Measurements from ENCODE around the gene ATXN10.

The ATXN10 gene

DNA sequence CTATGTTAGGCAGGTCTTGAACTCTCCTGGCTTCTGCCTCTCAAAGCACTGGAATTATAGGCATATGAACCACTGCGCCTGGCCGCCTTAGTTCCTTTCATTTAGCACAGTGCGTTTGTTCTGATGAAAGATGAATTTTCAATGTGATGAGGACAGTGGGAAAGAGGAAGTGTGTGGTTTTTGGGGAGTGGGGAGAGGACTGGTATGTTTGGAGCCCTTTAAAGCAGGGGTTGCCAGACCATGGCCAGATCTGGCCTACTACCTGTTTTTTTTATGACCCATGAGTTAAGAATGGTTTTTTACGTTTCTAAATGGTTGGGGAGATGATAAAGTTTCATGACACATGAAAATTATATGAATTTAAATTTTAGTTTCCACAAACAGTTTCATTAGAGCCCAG lies 12.5 kb downstream of the ATXN10 start:
- H3K27ac Mint-ChIP-seq, result no peak overlapping the region
- TF ChIP-seq, protein P1, sequence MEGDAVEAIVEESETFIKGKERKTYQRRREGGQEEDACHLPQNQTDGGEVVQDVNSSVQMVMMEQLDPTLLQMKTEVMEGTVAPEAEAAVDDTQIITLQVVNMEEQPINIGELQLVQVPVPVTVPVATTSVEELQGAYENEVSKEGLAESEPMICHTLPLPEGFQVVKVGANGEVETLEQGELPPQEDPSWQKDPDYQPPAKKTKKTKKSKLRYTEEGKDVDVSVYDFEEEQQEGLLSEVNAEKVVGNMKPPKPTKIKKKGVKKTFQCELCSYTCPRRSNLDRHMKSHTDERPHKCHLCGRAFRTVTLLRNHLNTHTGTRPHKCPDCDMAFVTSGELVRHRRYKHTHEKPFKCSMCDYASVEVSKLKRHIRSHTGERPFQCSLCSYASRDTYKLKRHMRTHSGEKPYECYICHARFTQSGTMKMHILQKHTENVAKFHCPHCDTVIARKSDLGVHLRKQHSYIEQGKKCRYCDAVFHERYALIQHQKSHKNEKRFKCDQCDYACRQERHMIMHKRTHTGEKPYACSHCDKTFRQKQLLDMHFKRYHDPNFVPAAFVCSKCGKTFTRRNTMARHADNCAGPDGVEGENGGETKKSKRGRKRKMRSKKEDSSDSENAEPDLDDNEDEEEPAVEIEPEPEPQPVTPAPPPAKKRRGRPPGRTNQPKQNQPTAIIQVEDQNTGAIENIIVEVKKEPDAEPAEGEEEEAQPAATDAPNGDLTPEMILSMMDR (IDR thresholded peaks at IDR 0.05; ENCODE audit: unreplicated experiment in 3 of 3), result no peak
- H3K4me3 Mint-ChIP-seq, result no peak overlapping the region
- no peaks in the 10 kb centered on the region for H3K27me3 Mint-ChIP-seq (ENCODE audit: low read depth)
- no peaks in the 10 kb centered on the region for H3K9me3 Mint-ChIP-seq
- peaks cover 35% of the 10 kb centered on the region for H3K4me1 Mint-ChIP-seq
- no peaks in the 10 kb centered on the region for H3K36me3 Mint-ChIP-seq (ENCODE audit: low read depth)

DNA sequence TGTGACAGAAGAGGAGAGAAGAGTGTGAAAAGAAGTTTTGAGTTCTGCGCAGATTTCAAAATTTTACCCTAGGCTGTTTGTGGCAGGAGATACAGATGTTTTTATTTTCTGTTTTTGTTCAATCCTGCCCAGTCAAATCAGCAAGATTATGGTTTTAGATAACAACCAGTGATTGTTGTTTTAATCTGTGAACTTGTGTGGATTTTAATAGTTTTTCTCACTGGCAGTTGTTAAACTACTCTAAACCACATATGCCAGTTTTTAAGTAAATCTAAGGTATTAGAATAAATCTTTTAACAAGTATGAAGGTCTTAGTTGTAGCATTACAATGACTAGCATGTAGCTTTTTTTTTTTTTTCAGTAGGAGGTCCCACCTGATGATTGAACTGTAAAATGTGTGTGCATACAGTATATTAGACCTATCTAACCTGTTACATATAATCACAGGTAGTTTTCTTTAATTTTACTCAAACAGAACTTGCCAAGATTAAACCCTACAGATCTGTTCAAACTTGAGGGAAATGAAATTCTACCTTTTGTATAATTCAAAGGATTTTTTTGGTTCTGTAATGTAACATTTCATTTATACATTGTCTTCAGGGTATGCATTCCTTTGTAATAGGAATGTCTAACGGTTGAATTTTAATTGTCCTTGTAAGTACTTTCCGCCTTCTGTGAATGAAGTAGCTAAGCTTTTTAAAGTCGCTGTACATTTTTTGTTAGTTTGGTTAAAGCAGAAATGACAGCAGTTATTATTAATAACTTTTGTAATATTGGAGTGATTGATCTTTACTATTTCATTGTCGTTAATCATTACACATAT lies 13.3 kb downstream of the ATXN10 start:
- H3K4me3 Mint-ChIP-seq, result no peak overlapping the region
- H3K36me3 Mint-ChIP-seq (ENCODE audit: low read depth), result peaks cover 5% of the 10 kb centered on the region
- no peaks in the 10 kb centered on the region for H3K9me3 Mint-ChIP-seq
- no peaks in the 10 kb centered on the region for H3K27me3 Mint-ChIP-seq (ENCODE audit: low read depth)
- H3K27ac Mint-ChIP-seq, result no peak overlapping the region
- TF ChIP-seq, protein P1 (IDR thresholded peaks at IDR 0.05; ENCODE audit: unreplicated experiment in 3 of 3), result no peak
- H3K4me1 Mint-ChIP-seq, result peaks cover 39% of the 10 kb centered on the region

DNA sequence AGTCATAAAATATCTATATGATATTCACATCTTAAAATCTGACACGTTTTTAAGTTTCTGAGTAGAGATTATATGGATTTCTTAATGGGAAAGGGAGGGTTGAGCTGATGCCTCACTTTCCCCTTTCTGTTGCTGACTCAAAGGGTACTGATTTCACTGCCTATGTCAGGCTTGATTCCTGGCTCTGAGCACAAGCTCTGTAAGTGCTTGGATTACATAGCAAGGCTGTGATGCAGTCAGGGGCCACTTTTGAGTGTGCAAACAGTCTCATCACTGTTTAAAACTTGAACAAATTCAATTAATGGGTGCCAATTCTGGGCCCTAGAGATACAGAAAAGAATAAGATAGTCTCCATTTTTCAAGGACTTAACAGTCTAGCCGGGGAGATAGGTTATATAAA lies 14.4 kb downstream of the ATXN10 start:
- Mint-ChIP-seq H3K4me3 (no peak overlapping the region), H3K27me3 (ENCODE audit: low read depth) (no peaks in the 10 kb centered on the region), H3K9me3 (no peaks in the 10 kb centered on the region), H3K36me3 (ENCODE audit: low read depth) (peaks cover 15% of the 10 kb centered on the region), H3K27ac (peak overlapping the region; percentile 11 to 79 (median 23)), H3K4me1 (peaks cover 39% of the 10 kb centered on the region)
- TF ChIP-seq, protein P1 (IDR thresholded peaks at IDR 0.05; ENCODE audit: unreplicated experiment in 3 of 3), result no peak

DNA sequence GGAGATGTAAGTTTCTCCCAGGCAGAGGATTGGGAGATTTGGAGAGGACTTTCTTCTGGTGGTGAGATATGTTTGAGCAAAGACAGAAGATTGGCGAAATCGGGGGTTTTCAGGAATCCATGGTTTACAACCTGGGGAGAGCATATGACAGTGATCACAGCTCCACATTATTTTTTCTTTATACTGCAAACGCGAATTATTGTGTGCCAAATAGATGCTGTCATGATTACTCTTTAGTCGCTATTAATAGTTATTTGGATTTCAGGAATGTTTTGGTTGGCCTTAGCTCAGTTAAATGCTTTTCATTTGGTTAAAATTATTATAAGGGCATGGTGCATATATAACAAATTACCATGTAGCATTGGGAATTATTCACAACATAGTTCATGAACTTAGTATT lies 15.2 kb downstream of the ATXN10 start:
- H3K27ac Mint-ChIP-seq, result peak overlapping the region; percentile 28 to 79 (median 33)
- peaks cover 39% of the 10 kb centered on the region for H3K4me1 Mint-ChIP-seq
- TF ChIP-seq, protein P1 (IDR thresholded peaks at IDR 0.05; ENCODE audit: unreplicated experiment in 3 of 3), result no peak
- peaks cover 20% of the 10 kb centered on the region for H3K36me3 Mint-ChIP-seq (ENCODE audit: low read depth)
- H3K9me3 Mint-ChIP-seq, result no peaks in the 10 kb centered on the region
- H3K4me3 Mint-ChIP-seq, result no peak overlapping the region
- no peaks in the 10 kb centered on the region for H3K27me3 Mint-ChIP-seq (ENCODE audit: low read depth)

DNA sequence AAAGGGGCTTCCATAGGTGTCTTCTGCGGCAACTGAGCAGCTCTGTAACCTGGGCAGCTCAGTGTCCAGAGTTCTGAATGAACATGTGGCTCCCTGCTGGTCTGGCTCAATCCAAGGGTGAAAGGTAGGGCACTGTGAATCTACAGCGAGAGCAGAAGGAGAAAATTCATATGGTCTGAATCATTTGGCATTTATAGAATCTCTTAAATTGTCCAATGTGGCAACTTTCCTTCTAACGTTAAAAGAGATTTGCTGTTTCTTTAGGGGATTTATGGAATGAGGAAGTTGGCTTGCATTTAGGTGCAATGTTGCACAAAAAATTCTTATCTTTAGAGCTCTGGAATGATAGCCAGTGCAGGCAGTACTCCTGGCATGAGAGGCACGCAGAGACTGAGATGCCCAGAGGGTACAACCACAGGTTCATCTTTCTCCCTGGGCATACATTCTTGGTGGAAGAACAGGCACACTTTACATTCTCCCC lies 17.0 kb downstream of the ATXN10 start:
- H3K27me3 Mint-ChIP-seq (ENCODE audit: low read depth), result no peaks in the 10 kb centered on the region
- no peaks in the 10 kb centered on the region for H3K9me3 Mint-ChIP-seq
- H3K36me3 Mint-ChIP-seq (ENCODE audit: low read depth), result peaks cover 36% of the 10 kb centered on the region
- TF ChIP-seq, protein P1 (IDR thresholded peaks at IDR 0.05; ENCODE audit: unreplicated experiment in 3 of 3), result no peak
- peak overlapping the region; percentile 64 to 82 (median 79) for H3K27ac Mint-ChIP-seq
- peaks cover 39% of the 10 kb centered on the region for H3K4me1 Mint-ChIP-seq
- peak overlapping the region in 2 of 3 experiments; percentile 3 to 44 for H3K4me3 Mint-ChIP-seq

DNA sequence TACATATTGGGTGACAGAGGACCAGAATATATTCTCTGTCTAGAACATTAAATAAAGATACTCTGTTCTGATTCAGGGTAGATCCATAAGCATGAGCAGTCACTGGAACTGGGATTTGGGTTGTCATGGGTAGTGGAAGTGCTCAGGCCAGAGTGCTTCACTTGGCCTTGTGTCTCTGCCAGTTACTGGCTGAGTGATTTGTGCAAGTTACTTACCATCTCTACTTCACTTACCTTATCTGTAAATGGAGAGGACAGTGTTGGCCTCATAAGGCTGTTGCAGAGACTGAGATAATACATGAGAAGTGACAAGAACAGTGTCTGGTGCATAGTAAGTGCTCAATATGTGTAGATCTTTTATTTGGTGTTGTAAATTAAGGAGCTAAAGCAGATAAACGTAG lies 17.6 kb downstream of the ATXN10 start:
- no peaks in the 10 kb centered on the region for H3K27me3 Mint-ChIP-seq (ENCODE audit: low read depth)

More for the DNA sequence above, 17.6 kb downstream of the ATXN10 start:
- Mint-ChIP-seq H3K4me1 (peaks cover 39% of the 10 kb centered on the region), H3K9me3 (no peaks in the 10 kb centered on the region), H3K4me3 (no peak overlapping the region), H3K27ac (peak overlapping the region; percentile 64 to 82 (median 79)), H3K36me3 (ENCODE audit: low read depth) (peaks cover 42% of the 10 kb centered on the region)
- TF ChIP-seq, protein P1 (IDR thresholded peaks at IDR 0.05; ENCODE audit: unreplicated experiment in 3 of 3), result no peak
